ENCODE results near the gene NAB2. TPM values are rescaled to one million over a fixed set of nuclear protein-coding genes. Genes with fewer than 3 reads are reported as not detected.

The NAB2 gene
- polyA plus RNA-seq, 4 donors, result 11.4 to 23.1 (median 18.1) TPM

GRCh38 chr12:57129321-57129842 is 40.5 kb downstream of the NAB2 start:
- WGBS, 3 donors, result 10 to 14% (median 14%) methylated on average over 11 to 12 of the region's 12 CpGs
- Histone ChIP-seq H3K4me3 (ENCODE audit: low read depth in 1 of 3, low read length in 3 of 3) (peak overlapping the region; percentile 66 to 78 (median 76)), H3K9me3 (ENCODE audit: control insufficient read depth in 2 of 2, insufficient read depth in 1 of 2, low read depth in 1 of 2, low read length in 1 of 2) (no peaks in the 10 kb centered on the region), H3K36me3 (ENCODE audit: control insufficient read depth in 3 of 3, insufficient read depth in 2 of 3, low read depth in 1 of 3, low read length in 3 of 3) (peaks cover 0 to 29% (median 0%) of the 10 kb centered on the region in 3 donors), H3K4me1 (ENCODE audit: control insufficient read depth in 3 of 3, insufficient read depth in 2 of 3, low read depth in 1 of 3, low read length in 2 of 3) (peaks cover 1 to 54% (median 15%) of the 10 kb centered on the region in 3 donors), H3K27ac (ENCODE audit: low read depth in 1 of 3, low read length in 2 of 3) (peak overlapping the region; percentile 45 to 99 (median 50)), H3K27me3 (ENCODE audit: control insufficient read depth in 3 of 3, insufficient read depth in 3 of 3, low read length in 3 of 3) (no peaks in the 10 kb centered on the region)
- DNase-seq, result peak in 1 of 2 donors; percentile 57
- no peak for FAIRE-seq

DNA sequence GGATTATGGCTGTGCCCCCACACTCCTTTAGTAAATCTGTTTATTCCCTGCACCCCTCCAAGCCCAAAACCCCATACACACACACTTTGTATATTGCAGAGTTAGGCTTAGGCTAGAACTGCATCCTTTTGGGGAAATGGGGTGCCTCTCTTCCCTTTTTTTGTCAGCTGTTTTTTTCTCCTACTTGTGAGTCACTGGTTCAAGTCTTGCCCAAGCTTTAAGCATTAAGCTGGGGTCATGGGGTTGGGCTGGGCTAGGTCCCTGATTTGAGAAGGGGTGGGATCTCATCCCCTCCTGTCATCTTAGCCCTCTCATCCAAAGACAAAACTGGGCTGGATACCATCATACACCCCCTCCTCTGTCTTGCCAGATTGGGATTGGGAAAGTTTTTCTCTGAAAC is 41.0 kb downstream of the NAB2 start:
- Histone ChIP-seq H3K4me3 (ENCODE audit: low read depth in 1 of 3, low read length in 3 of 3) (peak overlapping the region in 2 of 3 donors; percentile 76 to 78), H3K4me1 (ENCODE audit: control insufficient read depth in 3 of 3, insufficient read depth in 2 of 3, low read depth in 1 of 3, low read length in 2 of 3) (peaks cover 1 to 55% (median 15%) of the 10 kb centered on the region in 3 donors), H3K27ac (ENCODE audit: low read depth in 1 of 3, low read length in 2 of 3) (peak overlapping the region; percentile 6 to 99 (median 50)), H3K27me3 (ENCODE audit: control insufficient read depth in 3 of 3, insufficient read depth in 3 of 3, low read length in 3 of 3) (no peaks in the 10 kb centered on the region), H3K9me3 (ENCODE audit: control insufficient read depth in 2 of 2, insufficient read depth in 1 of 2, low read depth in 1 of 2, low read length in 1 of 2) (no peaks in the 10 kb centered on the region), H3K36me3 (ENCODE audit: control insufficient read depth in 3 of 3, insufficient read depth in 2 of 3, low read depth in 1 of 3, low read length in 3 of 3) (peaks cover 0 to 32% (median 0%) of the 10 kb centered on the region in 3 donors)
- DNase-seq (peak in 1 of 2 donors; percentile 43), FAIRE-seq (no peak)

DNA sequence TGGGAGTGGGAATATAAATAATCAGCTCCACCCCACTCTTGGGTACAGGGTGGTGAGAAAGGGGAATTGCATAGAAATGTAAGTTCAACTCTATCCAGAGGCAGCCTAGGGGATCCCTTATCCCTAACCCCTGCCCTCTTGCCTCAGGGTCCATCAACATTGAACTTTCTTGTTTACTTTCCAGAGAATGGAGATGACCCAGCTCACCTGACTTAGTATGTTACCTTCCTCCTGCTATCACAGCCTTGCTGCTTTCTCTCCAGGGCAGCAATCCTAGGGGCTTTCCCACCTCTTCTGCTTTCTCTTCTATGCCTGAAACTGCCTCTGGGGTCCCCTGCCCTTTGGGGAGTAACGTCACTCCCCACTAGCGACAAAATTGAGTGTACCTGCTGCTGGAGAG is 42.0 kb downstream of the NAB2 start:
- DNase-seq, result peak; percentile 66 to 72
- FAIRE-seq, result no peak
- Histone ChIP-seq H3K4me3 (ENCODE audit: low read depth in 1 of 3, low read length in 3 of 3) (peak overlapping the region in 2 of 3 donors; percentile 76 to 78), H3K27me3 (ENCODE audit: control insufficient read depth in 3 of 3, insufficient read depth in 3 of 3, low read length in 3 of 3) (no peaks in the 10 kb centered on the region), H3K27ac (ENCODE audit: low read depth in 1 of 3, low read length in 2 of 3) (peak overlapping the region; percentile 3 to 29 (median 17)), H3K9me3 (ENCODE audit: control insufficient read depth in 2 of 2, insufficient read depth in 1 of 2, low read depth in 1 of 2, low read length in 1 of 2) (no peaks in the 10 kb centered on the region), H3K4me1 (ENCODE audit: control insufficient read depth in 3 of 3, insufficient read depth in 2 of 3, low read depth in 1 of 3, low read length in 2 of 3) (peaks cover 1 to 64% (median 15%) of the 10 kb centered on the region in 3 donors), H3K36me3 (ENCODE audit: control insufficient read depth in 3 of 3, insufficient read depth in 2 of 3, low read depth in 1 of 3, low read length in 3 of 3) (peaks cover 0 to 42% (median 4%) of the 10 kb centered on the region in 3 donors)
- 15 to 46% (median 26%) methylated on average over 2 of the region's 2 CpGs for WGBS, 3 donors

DNA sequence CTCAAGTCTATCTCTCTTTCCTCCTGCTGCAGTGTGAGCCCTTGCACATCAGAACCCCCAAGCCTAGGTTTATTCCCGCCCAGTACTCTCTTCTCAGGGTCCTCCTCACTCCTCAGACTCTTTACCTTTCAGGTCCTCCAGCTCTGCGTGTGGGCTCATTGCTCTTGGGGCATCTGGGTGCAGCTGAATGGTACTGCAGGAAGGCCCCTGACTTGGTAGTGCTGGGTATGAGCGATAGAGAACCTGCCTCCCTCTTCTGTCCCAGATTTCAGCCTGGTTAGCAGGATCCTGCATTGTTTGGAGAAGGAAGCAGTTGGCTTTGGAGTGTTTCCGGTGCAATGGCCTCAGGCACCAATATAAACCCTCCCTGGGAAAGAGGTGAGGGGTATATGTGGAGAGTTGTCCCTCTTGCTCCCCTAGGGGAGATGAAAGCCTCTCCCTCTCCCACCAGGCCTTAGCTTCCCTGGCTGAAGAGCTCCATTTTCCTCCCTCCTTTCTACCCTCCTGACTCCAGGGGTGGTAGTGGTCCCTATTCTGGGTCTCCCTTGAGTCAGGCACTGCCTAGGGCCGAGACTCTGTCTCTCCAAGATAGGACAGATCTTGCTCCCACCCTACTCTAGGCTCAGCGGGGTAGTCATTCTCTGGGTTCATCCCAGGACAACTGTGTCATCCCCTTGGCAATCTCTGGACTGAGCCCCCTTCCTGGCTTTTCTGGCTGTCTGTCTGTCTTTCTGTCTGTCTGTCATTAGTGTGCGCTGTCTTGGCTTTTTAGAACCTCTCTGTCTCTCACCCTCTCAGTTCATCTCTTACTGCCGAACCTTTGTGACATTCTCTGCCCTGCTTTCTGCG is 43.2 kb downstream of the NAB2 start:
- Histone ChIP-seq H3K36me3 (ENCODE audit: control insufficient read depth in 3 of 3, insufficient read depth in 2 of 3, low read depth in 1 of 3, low read length in 3 of 3) (peaks cover 0 to 49% (median 4%) of the 10 kb centered on the region in 3 donors), H3K9me3 (ENCODE audit: control insufficient read depth in 2 of 2, insufficient read depth in 1 of 2, low read depth in 1 of 2, low read length in 1 of 2) (no peaks in the 10 kb centered on the region), H3K27me3 (ENCODE audit: control insufficient read depth in 3 of 3, insufficient read depth in 3 of 3, low read length in 3 of 3) (no peaks in the 10 kb centered on the region), H3K4me1 (ENCODE audit: control insufficient read depth in 3 of 3, insufficient read depth in 2 of 3, low read depth in 1 of 3, low read length in 2 of 3) (peaks cover 1 to 59% (median 15%) of the 10 kb centered on the region in 3 donors), H3K4me3 (ENCODE audit: low read depth in 1 of 3, low read length in 3 of 3) (no peak overlapping the region), H3K27ac (ENCODE audit: low read depth in 1 of 3, low read length in 2 of 3) (peak overlapping the region in 1 of 3 donors; percentile 68)
- FAIRE-seq (no peak), DNase-seq (no peak)
- 54 to 61% (median 58%) methylated on average over 9 of the region's 9 CpGs for WGBS, 3 donors

- H3K27me3 ChIP-seq (ENCODE audit: control insufficient read depth in 3 of 3, insufficient read depth in 3 of 3, low read length in 3 of 3), result no peaks in the 10 kb centered on the region
- no peak for FAIRE-seq
- H3K27ac ChIP-seq (ENCODE audit: low read depth in 1 of 3, low read length in 2 of 3), result peak overlapping the region in 2 of 3 donors; percentile 22 to 68
- DNase-seq, result no peak
- H3K4me3 ChIP-seq (ENCODE audit: low read depth in 1 of 3, low read length in 3 of 3), result no peak overlapping the region
- H3K4me1 ChIP-seq (ENCODE audit: control insufficient read depth in 3 of 3, insufficient read depth in 2 of 3, low read depth in 1 of 3, low read length in 2 of 3), result peaks cover 5 to 67% (median 15%) of the 10 kb centered on the region in 3 donors
- peaks cover 0 to 57% (median 4%) of the 10 kb centered on the region in 3 donors for H3K36me3 ChIP-seq (ENCODE audit: control insufficient read depth in 3 of 3, insufficient read depth in 2 of 3, low read depth in 1 of 3, low read length in 3 of 3)
- WGBS, 3 donors, result 66 to 91% (median 78%) methylated on average over 4 of the region's 4 CpGs
- H3K9me3 ChIP-seq (ENCODE audit: control insufficient read depth in 2 of 2, insufficient read depth in 1 of 2, low read depth in 1 of 2, low read length in 1 of 2), result no peaks in the 10 kb centered on the region
These were observed 44.2 kb downstream of the NAB2 start for GRCh38 chr12:57133013-57133569.

GRCh38 chr12:57133916-57134315 is 45.0 kb downstream of the NAB2 start:
- H3K4me3 ChIP-seq (ENCODE audit: low read depth in 1 of 3, low read length in 3 of 3), result no peak overlapping the region
- H3K4me1 ChIP-seq (ENCODE audit: control insufficient read depth in 3 of 3, insufficient read depth in 2 of 3, low read depth in 1 of 3, low read length in 2 of 3), result peaks cover 7 to 75% (median 19%) of the 10 kb centered on the region in 3 donors
- DNase-seq (no peak), FAIRE-seq (no peak)
- peak overlapping the region in 2 of 3 donors; percentile 33 to 58 for H3K27ac ChIP-seq (ENCODE audit: low read depth in 1 of 3, low read length in 2 of 3)
- peaks cover 0 to 65% (median 4%) of the 10 kb centered on the region in 3 donors for H3K36me3 ChIP-seq (ENCODE audit: control insufficient read depth in 3 of 3, insufficient read depth in 2 of 3, low read depth in 1 of 3, low read length in 3 of 3)
- H3K27me3 ChIP-seq (ENCODE audit: control insufficient read depth in 3 of 3, insufficient read depth in 3 of 3, low read length in 3 of 3), result no peaks in the 10 kb centered on the region
- 54 to 77% (median 63%) methylated on average over 6 of the region's 6 CpGs for whole genome bisulfite sequencing, 3 donors
- no peaks in the 10 kb centered on the region for H3K9me3 ChIP-seq (ENCODE audit: control insufficient read depth in 2 of 2, insufficient read depth in 1 of 2, low read depth in 1 of 2, low read length in 1 of 2)

DNA sequence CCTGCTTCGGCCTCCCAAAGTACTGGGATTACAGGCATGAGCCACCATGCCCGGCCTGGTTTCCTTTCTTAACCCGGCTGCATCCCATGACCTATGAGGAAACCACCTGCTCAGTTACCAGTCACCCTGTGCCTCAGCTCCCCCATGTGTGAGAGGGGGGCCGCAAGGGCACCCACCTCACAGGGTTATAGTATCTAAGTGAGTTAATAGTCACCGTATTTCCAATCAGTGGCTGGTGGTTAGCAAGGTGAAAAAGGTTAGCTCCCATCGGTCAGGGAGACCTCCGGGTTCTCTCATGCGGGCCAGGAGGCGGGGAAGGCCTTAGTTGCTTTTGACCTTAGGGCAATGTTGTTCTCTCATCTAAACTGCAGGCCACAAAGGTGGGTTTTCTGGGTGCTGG is 46.0 kb downstream of the NAB2 start:
- 80 to 88% (median 84%) methylated on average over 9 of the region's 9 CpGs for WGBS, 3 donors
- DNase-seq (no peak), FAIRE-seq (no peak)
- Histone ChIP-seq H3K9me3 (ENCODE audit: control insufficient read depth in 2 of 2, insufficient read depth in 1 of 2, low read depth in 1 of 2, low read length in 1 of 2) (no peaks in the 10 kb centered on the region), H3K27ac (ENCODE audit: low read depth in 1 of 3, low read length in 2 of 3) (peak overlapping the region in 2 of 3 donors; percentile 71 to 75), H3K4me3 (ENCODE audit: low read depth in 1 of 3, low read length in 3 of 3) (no peak overlapping the region), H3K27me3 (ENCODE audit: control insufficient read depth in 3 of 3, insufficient read depth in 3 of 3, low read length in 3 of 3) (no peaks in the 10 kb centered on the region), H3K4me1 (ENCODE audit: control insufficient read depth in 3 of 3, insufficient read depth in 2 of 3, low read depth in 1 of 3, low read length in 2 of 3) (peaks cover 10 to 79% (median 25%) of the 10 kb centered on the region in 3 donors), H3K36me3 (ENCODE audit: control insufficient read depth in 3 of 3, insufficient read depth in 2 of 3, low read depth in 1 of 3, low read length in 3 of 3) (peaks cover 0 to 75% (median 4%) of the 10 kb centered on the region in 3 donors)

DNA sequence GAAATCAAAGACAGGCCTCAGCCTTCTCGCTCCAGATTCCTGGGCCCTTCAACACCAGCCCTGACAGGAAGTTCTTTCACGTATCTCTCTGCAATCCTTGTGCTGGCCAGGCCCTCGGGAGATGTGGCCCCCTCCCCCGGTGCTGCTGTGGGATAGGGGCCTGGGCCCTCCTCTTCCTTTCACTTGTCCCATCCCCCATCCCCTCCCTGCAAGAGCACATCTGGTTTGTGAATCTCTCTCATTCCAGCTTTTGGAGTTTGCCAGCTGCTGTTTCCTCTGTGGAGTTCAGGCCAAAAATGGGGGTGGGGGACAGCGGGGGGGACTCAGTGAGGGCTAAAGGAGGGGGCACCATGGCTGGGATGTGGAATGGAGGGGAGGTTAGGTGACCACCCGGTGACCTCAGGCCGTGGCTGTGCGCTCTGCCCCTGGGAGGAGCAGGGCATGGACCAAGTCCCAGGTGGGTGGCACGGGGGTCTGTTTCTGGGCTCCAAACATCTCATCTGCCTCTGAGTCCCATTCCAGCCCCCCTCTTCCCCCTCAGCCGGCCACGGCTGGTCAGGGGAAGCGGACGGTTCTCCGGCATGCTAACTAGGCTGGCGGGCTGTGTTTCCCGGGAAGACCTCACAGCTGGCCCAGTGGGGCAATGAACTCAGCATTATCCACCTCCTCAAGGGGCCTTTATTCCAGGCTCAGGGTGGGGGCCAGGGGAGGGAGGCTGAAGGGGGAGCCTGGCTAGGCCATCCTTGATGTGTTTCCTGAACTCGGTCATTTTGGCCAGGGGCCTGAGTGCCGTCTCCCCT is 46.8 kb downstream of the NAB2 start:
- Histone ChIP-seq H3K4me1 (ENCODE audit: control insufficient read depth in 3 of 3, insufficient read depth in 2 of 3, low read depth in 1 of 3, low read length in 2 of 3) (peaks cover 9 to 72% (median 25%) of the 10 kb centered on the region in 3 donors), H3K4me3 (ENCODE audit: low read depth in 1 of 3, low read length in 3 of 3) (no peak overlapping the region), H3K27ac (ENCODE audit: low read depth in 1 of 3, low read length in 2 of 3) (peak overlapping the region in 2 of 3 donors; percentile 71 to 75)

More for the DNA sequence above, 46.8 kb downstream of the NAB2 start:
- WGBS, 3 donors, result 53 to 80% (median 79%) methylated on average over 13 to 18 of the region's 18 CpGs
- DNase-seq (peak in 1 of 2 donors; percentile 48), FAIRE-seq (no peak)
- Histone ChIP-seq H3K27me3 (ENCODE audit: control insufficient read depth in 3 of 3, insufficient read depth in 3 of 3, low read length in 3 of 3) (no peaks in the 10 kb centered on the region), H3K9me3 (ENCODE audit: control insufficient read depth in 2 of 2, insufficient read depth in 1 of 2, low read depth in 1 of 2, low read length in 1 of 2) (no peaks in the 10 kb centered on the region), H3K36me3 (ENCODE audit: control insufficient read depth in 3 of 3, insufficient read depth in 2 of 3, low read depth in 1 of 3, low read length in 3 of 3) (peaks cover 0 to 80% (median 4%) of the 10 kb centered on the region in 3 donors)
